Subcutaneous abdominal adipose tissue (tissue), 5 donors: Measurements from ENCODE around the gene SERPINB10.
A peak's percentile ranks its signal among the peaks of the same experiment; 100 is the strongest.

Experiments used
- H3K27ac ChIP-seq: one replicate; pipeline ENCODE4 v1.7.0; 2013; ENCODE audit warnings: low read depth, mild to moderate bottlenecking, inconsistent platforms, low read length, moderate library complexity
- H3K27me3 ChIP-seq, 5 donors: one replicate each; pipeline ENCODE4 v1.7.0; 2013; ENCODE audit warnings: low read length in 5 of 5, inconsistent platforms in 1 of 5; ENCODE audit not compliant: control insufficient read depth in 5 of 5, insufficient read depth in 4 of 5
- H3K36me3 ChIP-seq, 5 donors: one replicate each; pipeline ENCODE4 v1.7.0; 2013; ENCODE audit warnings: low read length in 5 of 5; ENCODE audit not compliant: control insufficient read depth in 5 of 5, insufficient read depth in 5 of 5
- H3K4me1 ChIP-seq, 5 donors: one replicate each; pipeline ENCODE4 v1.7.0; 2013; ENCODE audit warnings: low read length in 5 of 5, mild to moderate bottlenecking in 3 of 5, moderate library complexity in 1 of 5; ENCODE audit not compliant: control insufficient read depth in 5 of 5, insufficient read depth in 5 of 5
- H3K4me3 ChIP-seq, 5 donors: one replicate each; pipeline ENCODE4 v1.7.0; 2013; ENCODE audit warnings: low read length in 5 of 5, low read depth in 1 of 5
- H3K9ac ChIP-seq, 5 donors: one replicate each; pipeline ENCODE4 v1.7.0; 2013; ENCODE audit warnings: low read length in 5 of 5, mild to moderate bottlenecking in 4 of 5, moderate library complexity in 3 of 5
- H3K9me3 ChIP-seq, 5 donors: one replicate each; pipeline ENCODE4 v1.7.0; 2013; ENCODE audit warnings: low read length in 5 of 5; ENCODE audit not compliant: control insufficient read depth in 5 of 5
- donor health status: healthy.
- donor health status: healthy.
- donor health status: healthy.
- donor health status: healthy.
- donor health status: healthy.

Gene SERPINB10

GRCh38 chr18:63975628-63976027 is 67.9 kb downstream of the SERPINB10 start:
- Histone ChIP-seq H3K36me3 (no peaks in the 10 kb centered on the region), H3K27me3 (no peaks in the 10 kb centered on the region), H3K9me3 (no peaks in the 10 kb centered on the region), H3K4me3 (no peak overlapping the region), H3K4me1 (peaks cover 5 to 27% (median 19%) of the 10 kb centered on the region in 5 donors), H3K27ac (no peak overlapping the region), H3K9ac (no peak overlapping the region)

GRCh38 chr18:63977040-63977439 is 69.3 kb downstream of the SERPINB10 start:
- H3K27ac ChIP-seq: no peak overlapping the region
- H3K9me3 ChIP-seq: no peaks in the 10 kb centered on the region
- H3K36me3 ChIP-seq: peaks cover 0 to 13% (median 5%) of the 10 kb centered on the region in 5 donors
- H3K9ac ChIP-seq: no peak overlapping the region
- H3K4me3 ChIP-seq: no peak overlapping the region
- H3K27me3 ChIP-seq: no peaks in the 10 kb centered on the region
- H3K4me1 ChIP-seq: peaks cover 4 to 18% (median 14%) of the 10 kb centered on the region in 5 donors

- H3K4me3 ChIP-seq: peak overlapping the region; percentile 3 to 56 (median 42)
- H3K4me1 ChIP-seq: peaks cover 4 to 18% (median 14%) of the 10 kb centered on the region in 5 donors
Measured at GRCh38 chr18:63979409-63979920, 71.7 kb downstream of the SERPINB10 start.

GRCh38 chr18:63980027-63980426 is 72.3 kb downstream of the SERPINB10 start:
- no peaks in the 10 kb centered on the region for H3K27me3 ChIP-seq
- H3K4me3 ChIP-seq: peak overlapping the region; percentile 3 to 56 (median 42)
- H3K9me3 ChIP-seq: no peaks in the 10 kb centered on the region
- peak overlapping the region; percentile 72 for H3K27ac ChIP-seq
- peaks cover 8 to 29% (median 19%) of the 10 kb centered on the region in 5 donors for H3K36me3 ChIP-seq
- H3K4me1 ChIP-seq: peaks cover 4 to 18% (median 13%) of the 10 kb centered on the region in 5 donors
- peak overlapping the region in 3 of 5 donors; percentile 21 to 44 (median 29) for H3K9ac ChIP-seq

More at GRCh38 chr18:63979409-63979920, 71.7 kb downstream of the SERPINB10 start:
- Histone ChIP-seq H3K9me3 (no peaks in the 10 kb centered on the region), H3K27me3 (no peaks in the 10 kb centered on the region), H3K27ac (peak overlapping the region; percentile 72), H3K9ac (peak overlapping the region in 4 of 5 donors; percentile 8 to 48 (median 25)), H3K36me3 (peaks cover 4 to 28% (median 18%) of the 10 kb centered on the region in 5 donors)

GRCh38 chr18:63980896-63981460 is 73.2 kb downstream of the SERPINB10 start:
- Histone ChIP-seq H3K36me3 (peaks cover 9 to 38% (median 24%) of the 10 kb centered on the region in 5 donors), H3K9ac (no peak overlapping the region), H3K27ac (no peak overlapping the region), H3K4me1 (peaks cover 4 to 18% (median 13%) of the 10 kb centered on the region in 5 donors), H3K27me3 (no peaks in the 10 kb centered on the region), H3K4me3 (no peak overlapping the region), H3K9me3 (no peaks in the 10 kb centered on the region)

- no peak overlapping the region for H3K27ac ChIP-seq
- no peak overlapping the region for H3K4me3 ChIP-seq
- H3K9ac ChIP-seq: no peak overlapping the region
- no peaks in the 10 kb centered on the region for H3K9me3 ChIP-seq
- no peaks in the 10 kb centered on the region for H3K27me3 ChIP-seq
- peaks cover 14 to 41% (median 26%) of the 10 kb centered on the region in 5 donors for H3K36me3 ChIP-seq
- peaks cover 4 to 14% (median 13%) of the 10 kb centered on the region in 5 donors for H3K4me1 ChIP-seq
Measured at GRCh38 chr18:63981719-63982118, 74.0 kb downstream of the SERPINB10 start.

GRCh38 chr18:63982361-63982760 is 74.6 kb downstream of the SERPINB10 start:
- Histone ChIP-seq H3K4me1 (peaks cover 4 to 14% (median 13%) of the 10 kb centered on the region in 5 donors), H3K36me3 (peaks cover 17 to 48% (median 31%) of the 10 kb centered on the region in 5 donors), H3K27ac (no peak overlapping the region), H3K9me3 (no peaks in the 10 kb centered on the region), H3K4me3 (no peak overlapping the region), H3K27me3 (no peaks in the 10 kb centered on the region), H3K9ac (no peak overlapping the region)
